ENCODE data around the gene NUS1.
"Not testable (repeated sequence)": the region's sequence is repeated elsewhere in the genome, so short reads cannot be mapped to it uniquely, and the experiment has no call there.

DNA sequence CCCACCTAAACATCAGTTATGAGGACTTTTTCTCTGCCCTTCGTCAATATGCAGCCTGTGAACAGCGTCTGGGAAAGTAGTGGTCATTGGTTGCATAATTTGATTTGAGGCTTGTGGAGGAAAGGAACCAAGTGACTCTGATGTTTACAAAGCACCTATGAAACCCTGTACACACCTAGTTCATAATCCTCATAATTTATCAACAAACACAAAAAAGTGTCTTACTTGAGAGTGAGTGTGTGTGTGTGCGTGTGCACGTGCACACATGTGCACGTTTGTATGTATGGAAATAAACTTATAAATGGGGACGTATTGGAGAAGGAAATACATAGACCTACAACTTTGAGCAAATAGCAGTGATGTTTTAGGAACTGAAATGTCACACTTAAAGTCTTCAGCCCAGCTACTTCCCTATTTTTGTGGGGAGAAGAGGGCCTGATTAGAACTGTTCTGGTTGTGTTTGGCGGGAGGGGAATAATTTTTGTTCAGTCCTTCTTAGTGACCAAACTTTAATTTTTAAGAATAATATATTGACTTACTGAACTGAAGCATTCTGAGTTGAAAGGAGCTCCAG lies 31.8 kb downstream of the NUS1 start:
- TF ChIP-seq, protein P1, sequence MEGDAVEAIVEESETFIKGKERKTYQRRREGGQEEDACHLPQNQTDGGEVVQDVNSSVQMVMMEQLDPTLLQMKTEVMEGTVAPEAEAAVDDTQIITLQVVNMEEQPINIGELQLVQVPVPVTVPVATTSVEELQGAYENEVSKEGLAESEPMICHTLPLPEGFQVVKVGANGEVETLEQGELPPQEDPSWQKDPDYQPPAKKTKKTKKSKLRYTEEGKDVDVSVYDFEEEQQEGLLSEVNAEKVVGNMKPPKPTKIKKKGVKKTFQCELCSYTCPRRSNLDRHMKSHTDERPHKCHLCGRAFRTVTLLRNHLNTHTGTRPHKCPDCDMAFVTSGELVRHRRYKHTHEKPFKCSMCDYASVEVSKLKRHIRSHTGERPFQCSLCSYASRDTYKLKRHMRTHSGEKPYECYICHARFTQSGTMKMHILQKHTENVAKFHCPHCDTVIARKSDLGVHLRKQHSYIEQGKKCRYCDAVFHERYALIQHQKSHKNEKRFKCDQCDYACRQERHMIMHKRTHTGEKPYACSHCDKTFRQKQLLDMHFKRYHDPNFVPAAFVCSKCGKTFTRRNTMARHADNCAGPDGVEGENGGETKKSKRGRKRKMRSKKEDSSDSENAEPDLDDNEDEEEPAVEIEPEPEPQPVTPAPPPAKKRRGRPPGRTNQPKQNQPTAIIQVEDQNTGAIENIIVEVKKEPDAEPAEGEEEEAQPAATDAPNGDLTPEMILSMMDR (IDR thresholded peaks at IDR 0.05; ENCODE audit: low read depth, low read length, poor library complexity, severe bottlenecking): not testable (repeated sequence)
- TF ChIP-seq EZH2phosphoT487 (IDR thresholded peaks at IDR 0.05; ENCODE audit: borderline replicate concordance, low read length): not testable (repeated sequence)

Measured in DOHH2 (cell line).